HG03457 (cell line): Measurements from ENCODE around the gene SYTL2.
"Not testable (repeated sequence)": the region's sequence is repeated elsewhere in the genome, so short reads cannot be mapped to it uniquely, and the experiment has no call there.

ENCODE experiments used
- ATAC-seq: cut with Tn5 transposase; IDR thresholded peaks from one replicate; pipeline ENCODE4 v1.9.1; 2021; ENCODE audit warnings: moderate number of reproducible peaks; ENCODE audit not compliant: unreplicated experiment

SYTL2 gene

DNA sequence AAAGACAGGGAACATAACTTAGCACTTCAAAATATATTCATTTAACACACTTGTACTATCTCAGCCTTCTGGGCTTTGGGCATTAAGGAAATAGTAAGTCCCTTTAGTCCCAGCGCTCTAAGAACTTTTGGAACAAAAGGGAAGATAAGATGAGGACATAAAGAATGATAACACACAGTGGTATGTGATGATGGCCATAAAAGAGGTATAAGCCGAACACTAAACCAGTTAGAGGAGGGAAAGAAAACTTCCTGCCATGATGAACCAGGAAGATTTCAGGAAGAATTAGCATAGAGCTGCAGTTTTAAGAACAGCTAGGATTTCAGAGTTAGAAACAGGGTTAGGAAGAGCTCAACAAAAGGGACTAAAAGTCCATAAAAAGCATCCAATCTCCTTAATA lies 11.8 kb downstream of the SYTL2 start:
- ATAC-seq: no peak

DNA sequence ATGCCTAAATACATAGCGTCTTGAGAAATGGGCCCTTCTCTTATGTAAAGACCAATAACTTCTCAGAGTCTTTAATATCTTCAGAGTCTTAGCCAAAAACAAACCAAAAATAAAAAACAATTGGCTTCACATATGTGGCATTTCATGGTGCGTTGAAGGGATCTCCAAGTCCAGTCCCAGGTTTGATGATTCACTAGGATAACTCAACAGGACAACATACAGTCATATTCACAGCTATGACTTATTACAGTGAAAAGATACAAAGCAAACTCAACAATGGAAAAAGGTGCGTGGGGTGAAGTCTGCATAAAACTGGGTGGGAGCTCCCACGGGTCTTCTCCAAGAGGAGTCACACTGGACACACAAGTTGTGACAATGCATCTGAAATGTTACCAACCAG lies 12.6 kb downstream of the SYTL2 start:
- ATAC-seq: no peak

DNA sequence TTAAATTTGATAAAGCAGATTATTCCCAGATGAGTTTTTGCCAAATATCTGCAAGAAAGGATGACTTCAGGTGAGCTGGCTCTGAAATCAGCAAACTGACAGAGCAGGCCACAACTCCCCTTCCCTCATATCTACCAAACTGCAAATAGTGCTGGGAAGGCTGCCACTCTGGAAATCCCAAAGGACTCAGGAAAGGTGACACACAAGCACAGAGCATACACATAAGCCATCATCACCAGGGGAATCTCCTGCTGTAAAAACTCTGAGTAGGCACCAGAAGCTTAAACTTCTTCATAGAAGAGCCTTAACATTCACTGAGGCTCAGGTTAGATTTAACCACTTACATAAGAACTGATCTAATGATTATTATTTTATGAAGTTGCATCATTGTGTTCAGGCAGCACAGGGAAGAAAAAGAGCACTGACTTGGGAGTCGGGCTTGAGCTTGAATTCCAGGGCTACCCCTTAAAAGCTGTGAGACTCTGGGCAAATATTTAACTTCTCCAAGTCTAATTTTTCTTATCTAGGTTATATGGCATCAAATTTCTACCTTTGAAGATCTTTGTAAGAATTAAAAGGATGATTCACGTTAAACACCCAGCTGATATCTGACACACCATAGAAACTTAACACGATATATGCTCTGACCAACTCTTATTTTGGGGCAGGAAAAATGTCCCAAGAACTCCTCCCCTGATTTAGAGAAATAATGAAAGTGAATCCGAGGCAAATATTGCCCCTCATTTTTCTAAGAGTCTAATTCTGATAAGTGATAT lies 15.0 kb downstream of the SYTL2 start:
- no peak for ATAC-seq

DNA sequence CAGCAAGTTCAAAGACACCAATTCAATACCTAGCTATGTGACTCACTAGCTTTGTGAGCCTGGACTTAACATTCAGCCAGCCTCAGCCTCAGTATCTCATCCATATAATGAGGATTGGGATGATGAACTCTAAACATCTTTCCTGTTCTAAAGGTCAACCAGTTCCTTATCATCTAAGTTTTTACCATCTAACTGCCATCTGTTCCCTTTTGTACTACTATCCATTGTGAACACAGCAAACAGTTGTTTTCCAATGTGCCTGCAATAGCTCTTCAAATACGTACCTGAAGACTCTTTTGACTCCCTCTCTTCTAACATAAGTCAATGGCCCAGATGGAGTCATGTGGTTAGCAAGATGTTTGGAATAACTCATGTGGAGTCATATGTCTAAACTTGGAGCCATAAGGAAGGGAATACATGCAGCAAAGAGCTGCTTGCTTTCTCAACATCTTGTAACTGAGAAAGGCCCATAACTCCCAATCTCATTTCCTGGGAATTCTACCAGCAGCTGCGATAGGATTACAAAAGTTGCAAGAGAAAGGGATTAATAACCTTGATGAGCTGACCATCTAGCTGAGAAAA lies 19.4 kb downstream of the SYTL2 start:
- no peak for ATAC-seq

DNA sequence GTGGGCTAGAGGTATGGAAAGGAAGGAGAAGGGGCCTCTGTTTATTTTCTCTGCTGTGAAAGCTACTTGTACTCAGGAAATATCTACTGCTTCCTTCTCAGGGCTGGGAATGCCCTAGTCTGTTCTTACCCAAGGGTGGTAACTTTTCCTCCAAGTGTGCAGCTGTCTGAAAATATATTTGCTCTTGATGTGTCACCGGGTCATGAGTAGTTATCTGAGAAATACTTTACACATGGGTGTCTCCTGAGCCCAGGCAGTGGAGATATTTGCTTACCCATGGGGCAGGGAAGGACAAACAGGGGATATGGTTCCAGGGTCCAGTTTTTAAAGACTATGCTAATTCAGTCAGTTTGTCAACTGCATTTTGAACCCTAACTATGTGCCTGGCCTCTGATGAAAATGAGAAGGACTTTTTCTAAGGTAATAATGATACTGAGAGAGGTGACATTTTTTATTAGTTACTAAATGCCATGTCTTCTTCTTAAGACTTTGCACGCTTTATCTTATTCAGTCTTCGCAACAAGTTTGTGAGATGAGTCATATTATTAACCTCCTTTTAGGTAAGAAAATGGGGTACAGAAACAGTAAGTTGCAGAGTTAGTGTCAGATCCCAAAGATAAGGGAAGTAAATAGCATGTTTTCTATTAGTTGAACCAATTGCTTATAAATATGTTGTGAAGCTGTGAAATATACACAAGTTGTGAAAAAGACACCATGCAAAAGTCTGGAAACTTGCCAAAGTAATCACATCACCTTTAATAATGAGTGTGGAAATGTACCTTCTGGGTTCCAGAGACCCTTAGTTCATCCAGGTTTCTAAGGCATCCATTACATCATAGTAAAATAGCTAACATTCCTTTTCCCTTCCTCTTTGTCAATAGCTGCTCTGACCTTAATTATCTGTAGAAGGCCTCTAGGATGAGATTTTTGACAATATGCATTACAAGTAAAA lies 22.9 kb downstream of the SYTL2 start:
- ATAC-seq: no peak

DNA sequence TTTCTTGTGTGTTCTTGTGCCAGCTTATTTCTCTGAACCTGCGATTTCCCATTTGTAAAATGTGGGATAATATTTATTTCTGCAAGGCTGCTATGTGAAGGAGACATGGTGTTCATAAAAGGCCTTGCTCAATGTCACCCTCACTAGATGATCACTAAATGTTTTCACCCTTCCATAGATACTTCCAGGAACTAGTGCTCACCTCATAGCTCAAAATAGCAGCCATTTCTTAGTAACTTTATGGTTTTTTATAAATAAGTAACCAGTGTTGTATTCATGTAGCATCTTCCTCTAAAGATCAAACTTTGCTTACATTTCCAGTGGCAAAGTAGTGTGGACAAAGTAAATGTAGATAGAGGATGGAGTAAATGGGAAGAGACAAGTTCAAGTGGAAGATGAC lies 23.8 kb downstream of the SYTL2 start:
- no peak for ATAC-seq

DNA sequence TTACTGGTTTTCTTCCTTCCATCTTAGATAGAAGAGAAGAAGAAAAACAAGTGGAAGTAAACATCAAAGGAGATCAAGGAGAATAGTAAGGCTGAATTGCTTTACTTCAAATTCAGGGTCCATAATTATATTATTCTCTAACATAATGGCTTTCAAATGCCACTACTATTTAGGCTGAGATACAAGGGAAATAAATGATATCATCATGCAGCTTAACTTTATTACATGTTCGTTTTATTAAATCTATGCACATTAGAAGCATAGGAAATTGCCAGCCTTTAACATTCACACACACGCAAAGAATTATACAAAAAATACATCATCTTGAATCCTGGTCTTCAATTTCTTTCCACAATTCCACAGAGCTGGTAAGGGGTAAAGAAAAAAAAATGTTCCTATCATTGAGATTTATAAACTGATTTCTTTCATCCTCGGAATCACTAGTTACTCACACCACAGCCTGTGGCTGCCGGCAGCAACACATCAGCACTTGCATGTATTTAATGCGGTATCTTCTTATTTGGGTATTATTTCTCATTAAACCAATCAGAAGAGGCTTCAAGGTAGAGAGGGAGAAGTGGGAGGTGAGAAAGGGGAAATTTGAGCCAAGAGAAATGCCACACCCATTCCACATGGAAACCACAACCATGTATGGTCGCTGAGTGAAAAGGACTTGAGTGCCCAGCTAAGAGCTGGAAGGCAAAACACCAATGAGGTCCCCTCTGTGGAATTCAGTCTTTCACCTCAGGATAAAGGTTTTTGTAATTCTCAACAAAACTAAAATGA lies 26.3 kb downstream of the SYTL2 start:
- ATAC-seq: no peak

DNA sequence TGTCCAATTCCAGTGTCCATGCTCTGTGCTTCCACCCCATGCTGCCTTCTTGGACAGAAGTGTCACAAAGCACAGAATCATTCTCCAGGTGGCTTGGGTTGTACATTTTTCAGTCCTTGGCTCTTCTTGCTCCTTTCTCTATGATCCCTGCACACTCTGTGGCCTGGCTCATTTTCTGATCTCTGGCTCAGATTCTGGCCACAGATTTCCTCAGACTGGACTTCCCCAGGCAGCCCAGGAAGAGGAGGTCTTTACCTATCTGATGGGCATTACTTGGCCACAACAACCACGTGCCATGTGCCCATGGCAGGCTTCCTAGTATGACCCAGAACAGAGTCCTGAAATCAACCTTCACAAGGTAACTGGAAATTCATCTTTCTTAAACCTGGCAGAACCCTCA lies 27.2 kb downstream of the SYTL2 start:
- ATAC-seq: no peak

DNA sequence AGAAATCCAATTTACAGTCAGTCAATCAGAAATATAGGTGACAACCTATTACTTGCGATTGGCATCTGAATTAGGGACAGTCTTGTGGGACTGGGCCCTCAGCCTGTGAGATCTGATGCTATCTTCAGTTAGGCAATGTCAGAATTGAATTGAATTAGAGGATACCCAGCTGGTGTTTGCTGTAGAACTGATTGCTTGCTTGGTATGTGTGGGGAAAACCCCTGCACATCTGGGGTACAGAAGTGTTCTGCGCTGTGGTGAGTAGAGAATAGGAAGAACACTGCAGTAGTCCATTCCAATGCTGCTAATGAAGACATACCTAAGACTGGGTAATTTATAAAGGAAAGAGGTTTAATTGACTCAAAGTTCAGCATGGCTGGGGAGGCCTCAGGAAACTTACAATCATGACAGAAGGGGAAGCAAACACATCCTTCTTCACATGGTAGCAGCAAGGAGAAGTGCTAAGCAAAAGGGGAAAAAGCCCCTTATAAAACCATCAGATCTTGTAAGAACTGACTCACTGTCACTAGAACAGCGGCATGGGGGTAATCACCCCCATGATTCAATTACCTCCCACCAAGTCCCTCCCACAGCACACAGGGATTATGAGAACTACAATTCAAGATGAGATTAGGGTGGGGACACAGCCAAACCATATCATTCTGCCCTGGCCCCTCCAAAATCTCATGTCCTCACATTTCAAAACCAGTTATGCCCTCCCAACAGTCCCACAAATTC lies 30.0 kb downstream of the SYTL2 start:
- not testable (repeated sequence) for ATAC-seq

DNA sequence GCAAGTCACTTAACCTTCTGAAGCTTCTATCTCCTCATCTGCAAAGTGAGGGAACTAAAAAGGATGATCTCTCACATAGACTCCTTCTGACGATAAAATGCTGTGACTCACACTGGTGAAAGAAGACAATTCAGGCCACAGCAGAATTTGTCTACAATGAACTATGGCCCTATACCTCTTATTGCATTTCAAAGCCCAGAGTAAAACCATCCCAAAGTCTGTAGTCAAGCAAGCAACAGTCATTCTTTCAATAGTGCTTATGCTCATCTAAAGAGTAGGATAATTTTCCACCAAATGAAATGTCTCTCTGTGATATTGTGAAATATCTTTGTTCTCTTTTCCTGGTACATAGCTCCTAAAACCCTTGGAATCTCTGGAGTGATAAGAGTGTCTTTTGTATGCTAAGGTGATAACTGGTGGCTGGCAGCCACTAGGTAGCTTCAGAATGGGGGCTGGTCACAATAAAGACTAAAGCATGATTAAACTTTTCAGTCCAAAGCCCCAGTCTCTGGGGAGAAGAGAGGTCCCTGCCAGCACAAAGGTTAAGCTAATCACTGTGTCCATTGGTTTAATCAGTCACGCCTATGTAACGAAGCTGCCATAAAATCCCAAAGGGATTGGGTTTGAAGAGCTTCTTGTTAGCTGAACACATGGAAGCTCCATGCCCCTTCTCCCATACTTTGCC lies 30.8 kb downstream of the SYTL2 start:
- ATAC-seq: no peak

DNA sequence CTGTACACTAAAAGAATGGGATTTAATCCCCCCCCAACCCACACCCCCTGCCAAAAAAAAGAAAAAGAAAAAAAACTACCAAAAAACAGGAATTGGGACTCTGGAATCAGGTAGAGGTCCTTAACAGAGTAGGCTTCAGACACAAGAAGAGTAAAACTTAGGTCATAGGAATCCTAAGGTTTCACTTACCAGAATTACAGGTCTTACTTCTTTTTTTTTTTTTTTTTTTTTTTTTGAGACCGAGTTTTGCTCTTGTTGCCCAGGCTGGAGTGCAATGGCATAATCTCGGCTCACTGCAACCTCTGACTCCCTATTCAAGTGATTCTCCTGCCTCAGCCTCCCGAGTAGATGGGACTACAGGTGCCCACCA lies 33.4 kb downstream of the SYTL2 start:
- ATAC-seq: not testable (repeated sequence)

DNA sequence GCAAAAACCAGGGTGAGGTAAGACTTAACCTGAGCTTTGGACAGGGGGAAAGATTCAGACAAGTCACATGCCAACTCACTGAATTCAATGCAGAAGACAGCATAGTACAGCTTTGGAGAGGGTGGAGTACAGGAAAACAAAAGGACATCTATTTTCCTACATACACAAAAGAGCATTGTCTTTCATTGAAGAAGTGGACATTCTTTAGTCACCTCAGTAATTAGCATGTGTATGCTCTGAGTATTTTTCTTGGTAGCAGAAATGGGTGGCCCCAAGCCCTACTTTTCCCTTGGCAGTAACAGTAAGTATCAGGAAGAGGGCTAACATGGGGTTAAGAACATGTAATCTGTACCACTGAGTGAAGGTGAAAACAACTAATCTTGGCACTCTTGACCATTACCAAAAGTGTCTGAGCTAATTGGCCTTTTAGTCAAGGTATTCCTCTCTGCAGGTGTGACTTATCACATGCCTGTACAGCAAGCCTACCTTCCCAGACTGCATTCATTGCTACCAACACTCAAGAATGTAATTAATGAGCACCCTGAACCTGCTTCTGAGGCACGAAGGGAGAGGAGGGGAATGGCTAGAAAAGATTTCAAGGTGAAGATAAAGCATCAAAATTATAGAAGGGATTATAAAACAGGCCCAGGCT lies 33.9 kb downstream of the SYTL2 start:
- no peak for ATAC-seq

DNA sequence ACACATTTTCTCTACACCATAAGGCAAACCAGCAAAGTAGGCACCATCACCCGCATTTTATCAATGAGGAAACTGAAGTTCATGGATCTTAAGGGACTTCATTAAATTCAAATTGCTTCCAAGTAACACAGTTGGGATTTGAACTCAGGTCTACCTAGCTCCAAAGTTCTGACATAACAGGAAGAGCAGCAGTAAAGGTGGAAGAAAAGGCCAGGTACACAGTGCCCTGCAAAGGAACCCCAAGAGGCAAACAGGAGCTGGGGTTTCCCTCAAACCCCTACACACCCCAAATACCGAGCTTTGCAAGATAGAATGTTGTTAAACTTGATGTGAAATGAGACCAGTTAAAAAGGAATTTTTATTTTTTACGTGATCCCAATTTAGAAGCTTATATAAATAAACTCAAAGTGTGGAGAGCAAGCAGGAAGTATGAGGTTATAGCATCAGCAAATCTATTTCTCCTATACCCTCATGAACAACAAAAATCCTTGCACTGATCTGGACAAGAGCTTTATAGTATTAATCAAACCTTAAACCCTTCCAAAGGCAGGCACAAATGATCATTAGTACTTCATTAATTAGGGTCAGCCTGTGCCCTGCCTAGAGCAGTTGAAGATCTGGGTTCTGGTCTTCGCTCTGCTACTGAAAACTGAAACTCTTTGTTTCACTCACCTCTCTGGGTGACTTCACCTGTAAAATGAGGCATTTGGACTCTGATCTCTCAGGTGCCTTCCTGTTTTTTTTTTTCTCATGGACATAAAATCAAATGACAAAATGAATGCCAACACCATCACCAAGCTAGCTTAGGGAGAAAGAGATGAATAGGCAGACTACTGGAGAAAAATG lies 36.5 kb downstream of the SYTL2 start:
- no peak for ATAC-seq

DNA sequence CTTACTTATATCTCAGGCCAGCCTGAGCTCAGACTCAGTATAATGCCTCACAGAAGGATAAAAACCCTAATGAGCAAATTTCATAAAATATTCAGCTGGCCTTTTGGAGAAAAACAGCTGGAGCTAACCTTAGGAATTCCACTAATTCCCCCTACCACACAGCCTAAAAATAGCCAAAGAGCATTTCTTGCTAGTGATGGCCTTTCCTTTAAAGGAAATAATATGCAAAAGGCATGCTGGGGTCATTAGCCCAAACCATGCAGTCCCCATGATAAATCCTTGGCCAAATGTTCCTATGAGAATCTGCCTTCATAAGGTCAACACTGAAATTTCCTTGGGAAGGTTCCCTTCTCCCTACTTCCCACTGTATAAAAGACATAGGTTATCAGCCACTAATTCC lies 38.2 kb downstream of the SYTL2 start:
- ATAC-seq: no peak

DNA sequence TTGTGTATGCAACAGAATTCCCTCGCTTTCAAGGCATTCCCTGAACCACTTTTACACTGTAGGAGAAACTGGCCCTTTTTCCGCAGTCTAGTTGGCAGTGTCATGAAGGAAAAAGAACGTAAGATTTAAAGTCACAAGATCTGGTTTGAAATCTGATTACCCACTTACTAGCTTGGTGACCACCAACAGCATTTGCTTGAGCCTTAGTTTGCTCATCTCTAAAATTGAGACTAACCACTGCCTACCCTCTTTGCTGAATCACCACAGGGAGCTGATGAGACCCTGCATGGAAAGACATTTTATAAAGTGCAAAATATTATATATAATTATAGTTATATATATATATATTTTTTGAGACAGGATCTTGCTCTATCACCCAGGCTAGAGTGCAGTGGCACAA lies 39.4 kb downstream of the SYTL2 start:
- ATAC-seq: no peak

DNA sequence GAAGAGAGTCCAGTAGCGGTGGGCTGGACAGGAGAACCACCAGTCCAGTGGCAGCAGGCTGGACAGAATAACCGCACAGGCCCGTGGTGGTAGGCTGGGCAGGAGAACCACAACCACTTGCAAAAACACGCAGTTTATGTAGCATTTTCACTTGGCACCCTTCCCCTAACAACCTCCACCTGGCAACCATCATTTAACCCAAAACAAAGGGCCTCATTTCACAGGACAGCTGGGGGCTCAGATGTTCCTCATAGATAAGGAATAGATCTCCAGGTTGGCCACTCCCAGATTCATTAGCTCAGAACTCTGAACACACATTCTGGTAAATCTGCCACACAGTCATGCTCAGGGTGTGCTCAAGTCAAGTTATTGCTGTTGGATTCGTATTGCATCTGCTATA lies 41.2 kb downstream of the SYTL2 start:
- ATAC-seq: no peak

DNA sequence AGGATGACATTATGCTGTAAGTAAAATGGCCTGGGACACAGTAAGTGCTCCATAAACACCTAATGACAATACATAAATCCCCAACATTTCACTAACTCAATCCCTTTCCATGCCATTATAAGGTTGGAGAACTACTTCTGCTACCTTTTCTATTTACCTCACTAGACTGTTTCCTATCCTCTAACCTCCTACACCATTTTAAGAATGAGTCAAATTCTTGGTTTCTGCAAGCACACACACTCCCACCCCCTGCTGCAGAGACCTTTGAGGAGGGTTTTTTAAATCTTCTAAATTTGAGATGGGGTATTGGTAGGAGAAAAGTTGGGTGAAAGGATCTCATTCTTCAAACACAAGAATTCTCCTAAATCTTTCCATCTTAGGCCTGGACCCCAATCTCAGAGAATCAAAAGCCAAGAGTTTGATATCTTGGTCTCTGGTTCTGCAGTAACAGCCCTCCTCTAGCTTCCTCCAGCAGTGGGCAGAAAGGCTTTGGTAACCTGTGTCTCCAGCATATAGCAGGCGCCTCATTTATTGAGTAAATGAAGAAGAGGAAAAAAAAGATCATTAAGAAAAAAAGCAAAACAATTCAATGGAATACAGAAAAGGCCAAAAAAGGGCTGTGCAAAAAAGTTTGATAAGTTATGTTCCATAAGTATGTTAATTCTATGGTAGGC lies 42.3 kb downstream of the SYTL2 start:
- no peak for ATAC-seq
